GM12891 (cell line): ENCODE data around the gene ARHGEF19.

ENCODE experiments used
- PAX5 ChIP-seq: IDR thresholded peaks from 2 replicates; pipeline ENCODE4 v1.6.1; 2011; ENCODE audit warnings: low read length, moderate library complexity, mild to moderate bottlenecking; ENCODE audit not compliant: insufficient read depth, severe bottlenecking
- POLR2A ChIP-seq: IDR thresholded peaks from 2 replicates; pipeline ENCODE4 v1.6.1; 2011; ENCODE audit warnings: low read depth, low read length, control low read depth
- POLR2AphosphoS5 ChIP-seq: IDR thresholded peaks from 2 replicates; pipeline ENCODE4 v1.6.1; 2011; ENCODE audit warnings: low read depth, low read length, control low read depth
- POU2F2 ChIP-seq: IDR thresholded peaks from 2 replicates; pipeline ENCODE4 v1.6.1; 2011; ENCODE audit warnings: low read depth, mild to moderate bottlenecking, control low read depth, low read length, moderate library complexity
- SPI1 ChIP-seq: IDR thresholded peaks from 2 replicates; pipeline ENCODE4 v1.6.1; 2011; ENCODE audit warnings: low read depth, low read length, control low read depth
- TAF1 ChIP-seq: IDR thresholded peaks from 2 replicates; pipeline ENCODE4 v1.6.1; 2011; ENCODE audit warnings: low read depth, low read length, control low read depth

DNA sequence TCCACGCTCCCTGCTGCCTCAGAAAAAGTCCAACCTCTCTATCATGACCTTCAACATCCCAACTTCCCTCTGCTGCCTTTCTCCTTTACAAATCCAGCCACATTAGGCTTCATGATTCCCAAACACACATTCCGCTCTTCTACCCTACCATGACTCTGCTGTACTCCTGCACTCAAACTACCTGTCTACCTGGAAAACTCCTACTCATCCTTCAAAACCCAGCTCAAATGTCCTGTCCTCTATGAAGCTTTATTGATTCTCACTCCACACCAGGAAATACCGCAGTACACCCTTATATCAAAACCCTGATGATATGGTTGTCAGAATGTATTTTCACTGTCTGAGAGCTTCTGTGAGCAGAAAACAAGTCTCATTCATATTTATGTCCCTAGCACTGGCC, 8.9 kb downstream of the ARHGEF19 start:
- TF ChIP-seq POLR2A (no peak), POLR2AphosphoS5 (no peak), TAF1 (no peak), SPI1 (no peak), PAX5 (no peak), POU2F2 (no peak)
